22Rv1 (cell line): ENCODE data around the gene MYMX.

Experiments
- ZFX ChIP-seq: fragments of 450-650 bp; IDR thresholded peaks from 2 replicates; pipeline ENCODE4 v1.6.1; 2017; ENCODE audit warnings: antibody characterized with exemption, borderline replicate concordance
- TF ChIP-seq, protein P1 (sequence below): fragments of 450-650 bp; IDR thresholded peaks from 2 replicates; pipeline ENCODE4 v1.5.1; 2017; ENCODE audit warnings: mild to moderate bottlenecking

DNA sequence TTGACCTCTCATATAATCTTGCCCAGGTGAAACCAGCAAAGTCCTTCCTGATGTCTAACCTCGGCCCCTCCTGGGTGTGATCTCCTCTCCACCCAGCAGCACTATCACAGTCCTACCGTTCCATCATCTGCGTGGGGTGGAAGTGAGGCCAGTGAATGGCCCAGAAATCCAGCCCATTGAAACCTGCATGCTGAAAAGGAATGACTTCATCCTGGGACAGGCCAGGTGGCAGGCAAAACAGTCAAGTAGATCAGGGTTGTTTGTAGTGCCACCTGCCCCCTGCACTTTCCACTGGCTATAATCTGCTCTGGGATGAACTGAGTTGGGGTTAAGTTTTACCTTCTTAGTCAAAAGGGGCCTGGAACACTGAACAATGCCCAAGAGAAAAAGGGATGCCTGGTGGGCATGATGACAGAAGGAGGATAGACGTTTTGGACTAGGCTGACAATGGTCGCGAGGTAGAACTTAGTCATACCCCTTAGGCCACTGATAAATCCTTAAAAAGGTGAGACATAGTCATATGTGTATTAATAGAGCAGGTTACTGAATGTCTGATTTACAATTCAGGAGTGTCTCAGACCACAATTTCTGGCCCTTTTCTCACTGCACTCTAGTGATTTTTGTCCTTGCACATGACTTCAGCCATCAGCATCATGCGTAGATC lies 22.1 kb downstream of the MYMX start:
- TF ChIP-seq, protein P1, sequence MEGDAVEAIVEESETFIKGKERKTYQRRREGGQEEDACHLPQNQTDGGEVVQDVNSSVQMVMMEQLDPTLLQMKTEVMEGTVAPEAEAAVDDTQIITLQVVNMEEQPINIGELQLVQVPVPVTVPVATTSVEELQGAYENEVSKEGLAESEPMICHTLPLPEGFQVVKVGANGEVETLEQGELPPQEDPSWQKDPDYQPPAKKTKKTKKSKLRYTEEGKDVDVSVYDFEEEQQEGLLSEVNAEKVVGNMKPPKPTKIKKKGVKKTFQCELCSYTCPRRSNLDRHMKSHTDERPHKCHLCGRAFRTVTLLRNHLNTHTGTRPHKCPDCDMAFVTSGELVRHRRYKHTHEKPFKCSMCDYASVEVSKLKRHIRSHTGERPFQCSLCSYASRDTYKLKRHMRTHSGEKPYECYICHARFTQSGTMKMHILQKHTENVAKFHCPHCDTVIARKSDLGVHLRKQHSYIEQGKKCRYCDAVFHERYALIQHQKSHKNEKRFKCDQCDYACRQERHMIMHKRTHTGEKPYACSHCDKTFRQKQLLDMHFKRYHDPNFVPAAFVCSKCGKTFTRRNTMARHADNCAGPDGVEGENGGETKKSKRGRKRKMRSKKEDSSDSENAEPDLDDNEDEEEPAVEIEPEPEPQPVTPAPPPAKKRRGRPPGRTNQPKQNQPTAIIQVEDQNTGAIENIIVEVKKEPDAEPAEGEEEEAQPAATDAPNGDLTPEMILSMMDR, result no peak
- TF ChIP-seq ZFX, result no peak
